ENCODE results near the gene TATDN2.

TATDN2 gene

GRCh38 chr3:10283638-10284037 is 35.4 kb downstream of the TATDN2 start:
- no peak for TF ChIP-seq CTCF (IDR thresholded peaks at IDR 0.05; ENCODE audit: low read depth, low read length)
- in situ Hi-C loops (cut with HindIII; ENCODE audit: low sequenced_read_pairs): no loop called here
- no peak overlapping the region for H3K4me3 ChIP-seq (ENCODE audit: low read depth, low read length)
- DNase-seq (ENCODE audit: low read depth, low spot score): no peak

GRCh38 chr3:10284496-10284895 is 36.2 kb downstream of the TATDN2 start:
- no peak for DNase-seq (ENCODE audit: low read depth, low spot score)
- TF ChIP-seq CTCF (IDR thresholded peaks at IDR 0.05; ENCODE audit: low read depth, low read length): no peak
- in situ Hi-C loops (cut with HindIII; ENCODE audit: low sequenced_read_pairs): no loop called here
- H3K4me3 ChIP-seq (ENCODE audit: low read depth, low read length): no peak overlapping the region

- no peak for TF ChIP-seq CTCF (IDR thresholded peaks at IDR 0.05; ENCODE audit: low read depth, low read length)
- in situ Hi-C loops (cut with HindIII; ENCODE audit: low sequenced_read_pairs): no loop called here
- DNase-seq (ENCODE audit: low read depth, low spot score): no peak
- no peak overlapping the region for H3K4me3 ChIP-seq (ENCODE audit: low read depth, low read length)
Observed at GRCh38 chr3:10285272-10286132, 37.2 kb downstream of the TATDN2 start.

GRCh38 chr3:10286133-10286524 is 37.9 kb downstream of the TATDN2 start:
- no peak overlapping the region for H3K4me3 ChIP-seq (ENCODE audit: low read depth, low read length)
- in situ Hi-C loops (cut with HindIII; ENCODE audit: low sequenced_read_pairs): no loop called here
- TF ChIP-seq CTCF (IDR thresholded peaks at IDR 0.05; ENCODE audit: low read depth, low read length): no peak
- no peak for DNase-seq (ENCODE audit: low read depth, low spot score)

GRCh38 chr3:10286596-10287295 is 38.5 kb downstream of the TATDN2 start:
- no peak overlapping the region for H3K4me3 ChIP-seq (ENCODE audit: low read depth, low read length)
- no peak for TF ChIP-seq CTCF (IDR thresholded peaks at IDR 0.05; ENCODE audit: low read depth, low read length)
- in situ Hi-C loops (cut with HindIII; ENCODE audit: low sequenced_read_pairs): no loop called here
- peak; percentile 83 for DNase-seq (ENCODE audit: low read depth, low spot score)

- in situ Hi-C loops (cut with HindIII; ENCODE audit: low sequenced_read_pairs): no loop called here
- no peak overlapping the region for H3K4me3 ChIP-seq (ENCODE audit: low read depth, low read length)
- no peak for TF ChIP-seq CTCF (IDR thresholded peaks at IDR 0.05; ENCODE audit: low read depth, low read length)
- DNase-seq (ENCODE audit: low read depth, low spot score): no peak
Observed at GRCh38 chr3:10287936-10288574, 39.8 kb downstream of the TATDN2 start.
